ENCODE results near the gene MELK.

DNA sequence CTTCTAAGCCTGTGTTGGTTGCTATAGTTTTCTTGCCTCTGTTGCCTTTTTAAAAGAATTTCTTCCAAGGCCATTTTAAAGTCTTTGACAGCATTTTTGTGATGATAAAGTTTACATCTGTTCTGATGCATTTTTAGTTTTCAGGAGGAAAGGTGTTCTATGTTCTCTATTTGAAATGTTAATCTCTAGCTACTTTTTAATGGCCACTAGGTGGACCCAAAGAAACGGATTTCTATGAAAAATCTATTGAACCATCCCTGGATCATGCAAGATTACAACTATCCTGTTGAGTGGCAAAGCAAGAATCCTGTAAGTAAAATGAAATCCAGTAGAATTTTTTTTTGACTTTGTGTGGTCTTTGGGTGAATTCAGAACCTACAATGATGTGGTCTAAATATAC lies 60.2 kb downstream of the MELK start:
- no peak for TF ChIP-seq POLR2AphosphoS5 (IDR thresholded peaks at IDR 0.05; ENCODE audit: borderline replicate concordance, low read depth, low read length)
- no peak for TF ChIP-seq EZH2 (IDR thresholded peaks at IDR 0.05)
- TF ChIP-seq FOXP2 (optimal IDR thresholded peaks at IDR 0.05; ENCODE audit: control extremely low read depth, extremely low read length, insufficient read depth): no peak
